SK-N-MC (cell line): Measurements from ENCODE around the gene MAN1B1.
"Not testable (repeated sequence)": the region's sequence is repeated elsewhere in the genome, so short reads cannot be mapped to it uniquely, and the experiment has no call there.

Experiments
- DNase-seq: peaks from one replicate; pipeline ENCODE4 v3.0.0-alpha.2; 2011; ENCODE audit warnings: low read depth, low spot score
- H3K27ac ChIP-seq: fragments of 200-600 bp; sonication (generic); 2 replicates; pipeline ENCODE4 v1.5.1; 2016; ENCODE audit warnings: mixed run types
- H3K36me3 ChIP-seq: fragments of 200-600 bp; sonication (generic); 2 replicates; pipeline ENCODE4 v1.6.1; 2017; ENCODE audit warnings: antibody characterized with exemption, low read length, mixed read lengths; ENCODE audit not compliant: insufficient read depth
- H3K4me3 ChIP-seq: fragments of 200-600 bp; sonication (generic); 2 replicates; pipeline ENCODE4 v1.5.1; 2016
- H3K9ac ChIP-seq: fragments of 200-600 bp; sonication (generic); 2 replicates; pipeline ENCODE4 v1.8.0; 2017; ENCODE audit warnings: mixed run types, mixed read lengths; ENCODE audit not compliant: insufficient read length
- H3K9me3 ChIP-seq: fragments of 200-600 bp; sonication (generic); 2 replicates; pipeline ENCODE4 v1.6.1; 2017; ENCODE audit warnings: low read depth, mild to moderate bottlenecking, antibody characterized with exemption, low read length, moderate library complexity, mixed read lengths
- EZH2 ChIP-seq: fragments of 200-600 bp; sonication (generic); IDR thresholded peaks from one replicate; pipeline ENCODE4 v1.6.1; 2017; ENCODE audit warnings: antibody characterized with exemption
- FOXP2 ChIP-seq: optimal IDR thresholded peaks from 2 replicates; pipeline ENCODE3; 2011; ENCODE audit warnings: mild to moderate bottlenecking, moderate library complexity; ENCODE audit not compliant: insufficient read depth; ENCODE audit errors: extremely low read length, control extremely low read depth
- POLR2AphosphoS5 ChIP-seq: IDR thresholded peaks from 2 replicates; pipeline ENCODE4 v1.6.1; 2012; ENCODE audit warnings: mild to moderate bottlenecking, low read depth, low read length, borderline replicate concordance

Gene MAN1B1

GRCh38 chr9:137055385-137056364 is 31.1 kb upstream of the MAN1B1 start:
- no peak overlapping the region for H3K9ac ChIP-seq
- DNase-seq, result no peak

GRCh38 chr9:137056739-137057415 is 29.9 kb upstream of the MAN1B1 start:
- DNase-seq, result no peak
- Histone ChIP-seq H3K27ac (no peak overlapping the region), H3K36me3 (no peaks in the 10 kb centered on the region), H3K4me3 (no peak overlapping the region), H3K9ac (no peak overlapping the region), H3K9me3 (no peaks in the 10 kb centered on the region)
- TF ChIP-seq EZH2 (no peak), POLR2AphosphoS5 (no peak), FOXP2 (no peak)

More at GRCh38 chr9:137055385-137056364, 31.1 kb upstream of the MAN1B1 start:
- H3K36me3 ChIP-seq, result no peaks in the 10 kb centered on the region
- H3K4me3 ChIP-seq, result no peak overlapping the region
- no peaks in the 10 kb centered on the region for H3K9me3 ChIP-seq
- TF ChIP-seq EZH2 (no peak), FOXP2 (no peak), POLR2AphosphoS5 (no peak)
- H3K27ac ChIP-seq, result no peak overlapping the region

GRCh38 chr9:137057545-137057944 is 29.2 kb upstream of the MAN1B1 start:
- Histone ChIP-seq H3K9me3 (no peaks in the 10 kb centered on the region), H3K36me3 (no peaks in the 10 kb centered on the region), H3K4me3 (no peak overlapping the region), H3K9ac (no peak overlapping the region), H3K27ac (no peak overlapping the region)
- DNase-seq, result no peak
- no peak for TF ChIP-seq EZH2
- TF ChIP-seq POLR2AphosphoS5, result no peak
- no peak for TF ChIP-seq FOXP2

- no peak overlapping the region for H3K27ac ChIP-seq
- TF ChIP-seq FOXP2 (no peak), POLR2AphosphoS5 (no peak), EZH2 (no peak)
- no peak for DNase-seq
- no peaks in the 10 kb centered on the region for H3K36me3 ChIP-seq
- no peaks in the 10 kb centered on the region for H3K9me3 ChIP-seq
- no peak overlapping the region for H3K4me3 ChIP-seq
- H3K9ac ChIP-seq, result no peak overlapping the region
These were observed 28.1 kb upstream of the MAN1B1 start for GRCh38 chr9:137058521-137059234.

- Histone ChIP-seq H3K36me3 (peaks cover 4% of the 10 kb centered on the region; the same call in 1 of the 2 replicates), H3K9ac (no peak overlapping the region), H3K9me3 (no peaks in the 10 kb centered on the region), H3K27ac (no peak overlapping the region), H3K4me3 (no peak overlapping the region)
- TF ChIP-seq EZH2 (no peak), POLR2AphosphoS5 (no peak; the same call in 1 of the 2 replicates), FOXP2 (no peak)
- no peak for DNase-seq
These were observed 24.4 kb upstream of the MAN1B1 start for GRCh38 chr9:137062384-137062783.

- H3K9ac ChIP-seq, H3K4me3 ChIP-seq, DNase-seq, H3K36me3 ChIP-seq, H3K27ac ChIP-seq, H3K9me3 ChIP-seq: not testable (repeated sequence)
These were observed 24.0 kb upstream of the MAN1B1 start for GRCh38 chr9:137062798-137063197.

GRCh38 chr9:137063311-137064026 is 23.3 kb upstream of the MAN1B1 start:
- DNase-seq, result no peak
- H3K4me3 ChIP-seq, result no peak overlapping the region
- no peak overlapping the region for H3K9ac ChIP-seq
- TF ChIP-seq EZH2 (no peak), FOXP2 (no peak), POLR2AphosphoS5 (no peak)
- no peak overlapping the region for H3K27ac ChIP-seq
- H3K36me3 ChIP-seq, result peaks cover 4% of the 10 kb centered on the region; the same call in 1 of the 2 replicates
- no peaks in the 10 kb centered on the region for H3K9me3 ChIP-seq
